Stimulated activated CD8-positive, alpha-beta memory T cell treated with anti-CD3 and anti-CD28 coated beads, Interleukin-2, amount 100 ng/mL, for 48 hours (primary cell): ENCODE results near the gene PDXK.

Source experiments
- DNase-seq, 2 donors: peaks; one replicate each; pipeline ENCODE4 v3.0.0-alpha.2; 2020; ENCODE audit warnings: low read depth in 2 of 2

PDXK gene

DNA sequence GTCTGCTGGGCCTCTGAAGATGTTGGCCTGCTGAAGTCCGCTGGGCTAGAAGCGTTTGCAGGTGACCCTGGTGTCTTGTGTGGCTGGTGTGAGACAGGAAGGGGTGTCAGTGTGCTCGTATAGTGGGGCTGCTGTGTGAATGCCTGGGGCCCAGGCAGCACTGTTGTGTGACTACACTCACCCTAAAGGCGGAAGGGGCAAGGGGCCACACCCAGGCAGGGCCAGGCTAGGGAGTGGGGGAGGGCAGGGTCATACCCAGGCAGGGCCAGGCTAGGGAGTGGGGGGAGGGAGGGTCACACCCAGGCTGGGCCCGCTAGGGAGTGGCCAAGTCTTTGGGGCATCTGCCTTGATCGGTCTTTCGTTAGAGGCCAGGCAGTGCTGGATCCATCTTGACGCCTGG is 25.0 kb downstream of the PDXK start:
- no peak for DNase-seq

DNA sequence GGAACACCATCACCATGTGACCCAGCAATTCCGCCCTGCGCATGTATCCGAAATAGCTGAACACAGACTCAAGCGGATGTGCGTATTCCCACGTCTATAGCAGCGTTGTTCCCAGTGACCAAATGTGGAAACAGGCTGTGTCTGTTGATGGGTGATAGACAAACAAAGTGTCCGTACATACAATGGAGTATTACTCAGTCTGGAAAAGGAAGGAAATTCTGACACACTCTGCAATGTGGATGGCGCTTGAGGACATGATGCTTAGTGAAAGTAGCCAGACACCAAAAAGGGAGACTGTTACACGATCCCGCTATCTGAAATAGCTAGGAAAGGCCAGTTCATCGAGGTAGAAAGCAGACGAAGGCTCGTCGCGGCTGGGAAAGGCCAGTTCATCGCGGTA is 25.8 kb downstream of the PDXK start:
- no peak for DNase-seq

DNA sequence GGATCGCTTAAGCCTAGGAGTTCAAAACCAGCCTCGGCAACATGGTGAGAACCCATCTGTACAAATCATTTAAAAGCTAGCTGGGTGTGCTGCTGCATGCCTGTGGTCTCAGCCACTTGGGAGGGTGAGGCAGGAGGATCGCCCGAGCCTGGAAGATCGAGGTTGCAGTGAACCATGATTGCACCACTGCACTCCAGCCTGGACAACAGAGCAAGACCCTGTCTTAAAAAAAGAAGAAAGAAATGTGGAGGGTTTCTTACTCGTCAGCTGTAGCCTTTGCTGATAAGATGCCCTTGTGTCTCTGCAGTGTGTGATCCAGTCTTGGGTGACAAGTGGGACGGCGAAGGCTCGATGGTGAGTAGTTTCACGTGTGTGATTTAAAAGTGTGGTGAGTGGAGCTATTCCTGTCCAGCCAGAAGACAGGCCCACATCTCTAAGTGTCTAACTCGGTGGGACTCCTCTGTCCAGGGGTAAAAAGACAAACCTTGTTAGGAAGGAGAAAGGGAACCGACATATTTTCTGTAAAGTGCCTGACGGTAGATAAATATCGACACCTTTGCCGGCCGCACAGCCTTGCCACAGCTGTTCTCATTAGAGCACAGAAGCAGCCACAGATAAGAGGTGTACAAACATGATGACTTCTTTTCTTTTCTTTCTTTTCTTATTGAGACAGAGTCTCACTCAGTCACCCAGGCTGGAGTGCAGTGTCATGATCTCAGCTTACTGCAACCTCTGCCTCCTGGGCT is 27.0 kb downstream of the PDXK start:
- no peak for DNase-seq

DNA sequence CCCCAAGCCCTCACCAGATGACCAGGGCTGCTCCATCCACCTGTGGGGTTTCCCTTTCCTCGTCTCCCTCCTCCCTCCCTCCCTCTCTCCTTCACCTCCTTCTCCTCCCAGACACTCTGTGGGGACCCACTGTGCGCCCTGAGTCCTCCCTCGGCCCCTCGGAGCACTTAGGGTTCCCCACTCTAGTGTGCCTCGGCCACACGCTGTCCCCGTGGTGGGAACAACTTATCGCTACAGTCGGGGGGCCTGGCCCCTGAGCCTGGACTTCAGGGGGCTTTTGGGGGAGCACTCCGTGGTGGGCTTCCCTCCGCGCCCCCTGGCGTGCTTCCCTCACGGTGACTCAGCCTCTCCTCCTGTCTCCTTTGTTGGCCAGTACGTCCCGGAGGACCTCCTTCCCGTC is 29.7 kb downstream of the PDXK start:
- DNase-seq: no peak

DNA sequence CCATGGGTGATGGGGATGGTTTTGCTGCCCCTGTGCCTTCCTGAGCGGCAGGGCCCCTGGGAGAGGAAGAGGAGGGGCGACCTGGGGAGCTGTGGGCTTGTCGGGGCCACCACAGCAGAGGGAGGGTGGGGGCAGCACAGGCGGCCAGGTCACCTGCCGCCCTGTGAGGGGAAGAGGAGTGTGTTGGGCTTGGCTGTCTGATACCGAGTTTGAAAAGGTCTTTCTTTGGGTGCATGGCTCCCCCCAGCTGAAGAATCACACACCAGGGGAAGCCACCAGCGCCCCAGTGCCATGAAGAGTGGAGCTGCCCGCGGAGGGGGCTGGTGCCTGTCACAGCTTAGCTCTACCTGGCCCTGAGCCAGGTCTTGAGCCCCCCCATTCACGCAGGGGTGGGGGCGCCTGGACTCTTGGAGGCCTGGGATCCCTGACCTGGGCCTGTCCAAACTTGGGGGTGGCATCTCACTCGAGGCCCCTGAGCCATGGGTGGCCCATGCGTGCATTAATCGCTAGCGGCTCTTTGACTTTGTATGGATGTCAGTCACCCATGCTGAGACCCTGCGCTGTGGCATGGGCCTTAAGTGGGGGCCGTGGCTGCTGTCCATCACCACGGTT is 30.8 kb downstream of the PDXK start:
- DNase-seq: no peak

DNA sequence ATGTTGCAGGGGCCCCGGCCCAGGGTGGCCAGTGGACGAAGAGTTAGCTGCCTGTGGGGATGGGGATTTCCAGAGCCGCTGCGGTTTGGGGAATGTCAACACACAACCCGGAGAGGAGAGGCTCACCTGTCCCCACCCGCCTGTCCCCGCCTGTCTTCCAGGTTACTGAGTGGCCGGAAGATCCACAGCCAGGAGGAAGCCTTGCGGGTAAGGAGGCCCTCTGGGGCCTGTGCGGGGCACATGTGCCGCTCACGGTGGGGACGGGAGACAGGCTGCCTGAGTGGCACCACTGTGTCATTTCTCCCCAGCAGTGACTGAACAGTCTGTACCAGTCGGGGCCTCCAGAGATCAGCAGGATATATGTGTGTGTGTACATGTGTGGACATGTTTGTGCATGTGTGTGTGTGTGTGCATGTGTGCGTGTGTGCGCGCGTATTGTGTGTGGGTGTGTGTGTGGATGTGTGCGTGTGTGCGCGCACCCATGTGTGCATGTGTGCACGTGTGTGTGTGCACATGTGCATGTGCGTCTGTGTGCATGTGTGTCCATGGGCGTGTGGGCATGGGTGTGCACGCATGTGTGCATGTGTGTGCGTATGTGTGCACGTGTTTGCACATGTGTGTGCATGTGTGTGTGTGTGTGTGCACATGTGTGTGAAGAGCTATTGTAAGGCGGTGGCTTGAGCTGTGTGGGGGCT is 31.6 kb downstream of the PDXK start:
- no peak for DNase-seq

DNA sequence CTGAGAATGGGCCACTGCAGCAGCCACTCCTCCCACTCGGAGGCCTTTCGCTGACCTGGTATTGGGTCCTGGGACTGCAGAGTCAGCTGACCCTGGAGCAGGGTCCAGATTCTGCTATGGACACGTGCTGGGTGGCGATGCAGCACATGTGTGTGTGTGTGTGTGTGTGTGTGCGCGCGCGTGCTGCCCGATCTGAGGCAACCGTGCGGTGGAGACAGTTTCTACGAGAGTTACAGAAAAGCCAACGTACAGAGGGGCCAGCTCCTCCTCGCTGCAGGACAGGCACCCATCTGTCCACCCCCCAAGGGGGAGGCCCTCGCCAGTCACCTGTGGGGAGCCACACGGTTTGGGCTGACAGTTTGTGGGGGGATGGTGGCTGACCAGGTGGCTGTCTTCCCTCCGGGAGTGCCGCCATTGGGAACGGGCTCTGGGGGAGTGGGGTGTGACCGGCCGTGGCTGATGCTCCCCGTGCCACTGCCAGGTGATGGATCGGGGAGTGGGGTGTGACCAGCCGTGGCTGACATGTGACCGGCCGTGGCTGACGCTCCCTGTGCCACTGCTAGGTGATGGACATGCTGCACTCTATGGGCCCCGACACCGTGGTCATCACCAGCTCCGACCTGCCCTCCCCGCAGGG is 33.1 kb downstream of the PDXK start:
- DNase-seq: no peak

DNA sequence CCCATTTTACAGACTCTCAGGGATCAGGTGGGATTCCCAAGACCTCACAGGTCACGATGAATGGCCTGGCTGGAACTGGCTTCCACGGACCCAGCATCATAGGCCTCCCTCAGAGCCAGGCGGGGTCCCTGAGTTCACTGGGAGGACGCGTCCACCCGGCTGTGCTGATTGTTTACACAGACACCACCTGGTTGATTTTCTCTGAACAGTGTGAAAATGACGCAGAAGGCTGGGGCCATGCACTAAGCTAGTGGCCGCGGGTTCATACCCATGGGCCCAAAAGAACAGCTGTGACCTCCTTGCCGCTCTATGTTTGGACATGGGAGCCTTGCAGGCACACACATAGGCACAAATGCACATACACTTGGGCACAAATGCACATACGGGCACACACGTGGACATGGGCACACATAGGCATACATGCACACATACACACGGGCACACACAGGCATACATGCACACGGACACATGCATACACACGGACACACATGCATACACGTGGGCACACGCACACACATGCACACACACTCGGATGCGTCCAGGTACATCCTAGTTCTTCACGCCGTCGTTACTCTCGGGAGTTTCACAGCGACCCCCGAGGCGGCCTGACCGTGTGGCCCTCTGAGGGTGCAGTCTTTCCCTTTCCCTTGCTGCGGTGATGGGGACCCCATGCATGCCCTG is 34.0 kb downstream of the PDXK start:
- no peak for DNase-seq

DNA sequence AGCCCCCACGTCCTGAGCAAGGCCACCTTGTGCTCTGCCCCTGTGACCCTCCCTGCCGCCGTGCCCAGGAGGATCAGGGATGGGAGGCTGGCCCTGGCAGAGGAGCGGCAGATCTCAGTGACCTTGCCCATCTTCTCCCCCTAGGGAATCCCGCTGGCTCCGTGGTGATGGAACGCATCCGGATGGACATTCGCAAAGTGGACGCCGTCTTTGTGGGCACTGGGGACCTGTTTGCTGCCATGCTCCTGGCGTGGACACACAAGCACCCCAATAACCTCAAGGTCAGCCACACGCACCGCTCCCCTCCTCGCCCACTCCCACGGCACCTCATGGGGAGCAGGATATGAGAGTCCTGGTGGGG is 34.5 kb downstream of the PDXK start:
- DNase-seq: no peak

DNA sequence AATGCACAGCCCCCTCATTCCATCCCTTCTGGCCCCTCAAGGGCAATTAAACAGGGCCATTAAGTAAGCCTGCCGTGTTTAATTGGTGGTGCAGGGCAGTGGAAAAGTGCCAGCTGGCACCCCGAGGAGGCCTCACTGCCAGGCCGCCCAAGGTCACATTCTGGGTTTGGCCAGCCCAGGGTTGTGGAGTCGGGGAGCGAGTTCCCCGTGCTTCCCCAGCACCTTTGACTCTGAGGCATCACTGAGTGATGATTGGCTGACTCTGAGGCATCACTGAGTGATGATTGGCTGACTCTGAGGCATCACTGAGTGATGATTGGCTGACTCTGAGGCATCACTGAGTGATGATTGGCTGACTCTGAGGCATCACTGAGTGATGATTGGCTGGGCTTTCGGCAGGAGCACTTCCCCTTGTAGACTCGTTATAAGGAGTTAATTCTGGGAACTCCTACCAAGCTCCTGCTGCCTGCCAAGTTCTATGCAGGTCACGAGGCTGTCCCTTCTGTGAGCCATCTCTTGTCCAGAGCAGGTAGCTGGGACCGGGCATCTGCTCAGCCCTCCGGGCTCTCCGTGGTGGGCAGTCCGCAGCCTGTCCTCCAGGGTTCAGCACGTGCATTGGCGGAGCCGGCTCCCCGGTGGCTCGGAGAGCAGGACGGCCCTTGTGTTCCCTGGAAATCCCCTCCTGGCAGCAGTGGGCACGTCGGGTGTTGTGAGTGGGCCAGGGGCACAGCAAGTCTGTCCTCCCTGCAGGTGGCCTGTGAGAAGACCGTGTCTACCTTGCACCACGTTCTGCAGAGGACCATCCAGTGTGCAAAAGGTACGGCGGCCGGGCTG is 36.2 kb downstream of the PDXK start:
- DNase-seq: no peak

DNA sequence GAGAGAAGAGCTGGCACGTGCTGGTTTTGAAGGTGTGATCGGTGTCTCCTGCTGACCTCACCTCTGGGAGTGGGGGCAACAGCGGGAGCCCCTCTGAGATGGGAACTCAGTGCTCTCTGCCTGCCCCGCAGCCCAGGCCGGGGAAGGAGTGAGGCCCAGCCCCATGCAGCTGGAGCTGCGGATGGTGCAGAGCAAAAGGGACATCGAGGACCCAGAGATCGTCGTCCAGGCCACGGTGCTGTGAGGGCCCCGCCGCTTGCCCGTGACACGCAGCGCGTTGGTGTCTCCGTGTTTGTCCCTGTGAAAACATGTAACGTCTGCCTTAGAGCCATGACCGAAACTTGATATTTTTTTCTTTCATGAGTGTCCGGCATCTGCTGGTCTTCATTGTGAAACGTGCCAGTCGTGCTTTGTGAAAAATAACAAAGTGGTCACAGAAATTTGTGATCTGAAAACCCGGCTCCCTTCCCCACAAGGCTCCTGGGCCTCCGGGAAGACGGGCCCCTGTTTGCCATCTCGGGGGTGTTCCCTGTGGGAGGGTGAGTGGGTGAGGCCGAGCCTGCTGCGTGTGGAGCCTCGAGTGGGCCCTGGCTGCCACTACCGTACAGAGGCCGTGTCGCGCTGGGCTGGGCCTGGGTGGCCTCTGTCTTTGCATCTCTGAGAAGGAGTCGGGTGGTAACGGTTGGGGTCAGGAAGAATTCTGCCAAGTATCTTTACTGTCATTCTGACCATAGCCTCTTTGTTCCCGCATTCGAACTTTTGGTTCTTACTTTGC is 37.1 kb downstream of the PDXK start:
- DNase-seq: no peak

DNA sequence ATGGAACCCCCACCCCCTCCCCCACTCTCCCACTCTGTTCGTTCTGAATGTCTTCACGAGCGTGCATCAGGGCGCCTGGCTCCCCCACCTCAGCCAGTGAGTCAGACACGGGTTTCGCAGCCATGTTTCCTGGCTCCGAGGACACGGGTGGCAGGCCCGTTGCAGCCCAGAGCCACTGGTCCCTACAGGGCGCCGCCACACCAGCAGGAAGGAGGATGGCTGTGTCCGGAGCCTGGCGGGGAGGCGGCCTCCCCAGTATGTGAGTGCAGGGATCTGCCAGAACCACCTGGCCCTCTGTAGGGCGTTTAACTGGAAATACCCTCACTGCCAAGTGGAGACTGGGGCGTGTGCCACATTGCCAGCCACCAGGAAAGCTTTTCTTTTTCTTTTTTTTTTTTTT is 38.7 kb downstream of the PDXK start:
- no peak for DNase-seq

DNA sequence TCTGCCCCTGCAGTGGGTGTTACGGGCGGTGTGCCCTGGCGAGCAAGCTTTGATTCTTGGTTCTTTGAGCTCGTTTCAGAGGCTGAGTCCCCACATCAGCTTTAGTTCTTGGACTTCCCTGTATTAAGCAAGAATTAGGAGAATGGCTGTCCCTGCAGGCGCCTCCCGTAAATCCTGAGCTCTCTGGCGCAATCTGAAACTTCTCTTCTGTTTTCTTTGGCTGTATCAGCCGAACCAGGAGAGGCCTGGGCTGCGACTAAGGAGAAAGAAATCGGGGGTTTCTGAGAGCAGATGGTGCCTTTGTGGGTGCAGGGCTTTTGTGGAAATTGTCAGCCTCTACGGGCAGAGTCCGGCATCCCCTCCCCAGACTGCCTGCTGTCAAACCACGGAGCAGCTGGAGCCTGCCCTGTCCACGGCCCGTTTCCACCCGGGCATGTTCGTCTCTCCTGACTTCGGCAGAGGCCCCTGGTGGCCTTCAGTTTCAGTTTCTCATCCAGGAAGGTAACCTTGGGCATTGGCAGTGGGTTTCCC is 39.2 kb downstream of the PDXK start:
- DNase-seq: no peak

DNA sequence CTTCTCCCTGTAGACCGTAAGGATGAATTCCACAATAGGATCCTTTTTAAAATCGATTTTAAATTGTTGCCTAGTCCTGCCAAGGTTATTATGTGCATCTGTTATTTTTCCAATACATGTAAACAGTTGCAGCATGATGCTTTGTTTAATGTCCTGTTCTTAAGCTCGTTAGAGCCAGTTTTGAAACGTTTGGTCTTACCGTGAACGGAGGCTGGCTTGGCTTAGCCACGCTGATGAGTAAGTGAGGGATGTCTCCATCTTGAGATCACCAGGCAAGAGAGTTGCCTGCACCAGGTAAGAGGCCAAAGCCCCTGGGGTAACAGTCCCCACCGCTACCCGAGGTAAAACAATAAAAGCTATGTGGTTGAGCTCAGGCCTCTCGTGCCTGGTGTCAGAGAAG is 39.9 kb downstream of the PDXK start:
- no peak for DNase-seq

DNA sequence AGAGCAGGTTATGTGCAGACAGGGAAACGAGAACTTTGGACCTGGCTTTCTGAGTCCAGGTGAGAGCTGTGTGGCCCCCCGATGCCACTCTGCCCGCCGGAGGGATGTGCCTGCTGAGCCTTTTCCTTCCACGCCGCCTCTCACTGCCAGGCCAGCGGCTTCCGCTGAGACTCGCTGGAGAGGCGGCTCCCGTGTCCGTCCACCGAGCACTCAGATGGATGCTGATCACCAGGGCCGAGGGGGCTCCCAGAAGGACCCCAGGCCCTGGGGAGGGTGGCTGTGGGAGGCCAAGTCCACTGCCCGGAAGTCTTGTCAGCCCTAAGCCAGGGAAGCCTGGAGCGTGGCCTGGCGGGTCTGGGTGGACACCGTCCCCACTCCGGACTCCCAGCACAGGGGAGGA is 40.7 kb downstream of the PDXK start:
- DNase-seq: no peak

DNA sequence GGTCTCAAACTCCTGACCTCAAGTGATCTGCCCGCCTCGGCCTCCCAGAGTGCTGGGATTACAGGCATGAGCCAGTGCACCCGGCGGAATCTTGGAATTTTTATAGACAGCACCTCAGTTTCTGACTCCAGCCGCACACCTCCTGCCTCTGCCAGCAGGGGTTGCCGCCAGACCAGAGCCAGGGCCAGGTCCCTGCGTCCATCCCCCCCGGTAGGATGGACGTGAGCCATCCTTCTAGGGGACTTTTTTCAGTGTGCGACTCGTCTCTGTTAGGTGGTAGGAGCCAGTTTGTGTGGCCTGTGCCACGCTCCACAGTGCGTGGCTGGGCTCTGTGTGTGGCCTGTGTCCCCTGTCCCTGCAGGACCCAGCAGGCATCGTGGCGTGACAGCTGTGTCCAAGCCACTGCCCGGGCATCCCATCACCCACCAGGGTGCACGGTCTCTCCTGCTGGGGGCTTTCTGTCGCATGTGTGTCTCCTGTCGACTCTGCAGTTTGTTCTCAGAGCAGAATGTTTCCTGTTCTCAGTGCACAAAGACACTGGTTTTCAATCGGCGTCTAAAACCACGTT is 41.5 kb downstream of the PDXK start:
- no peak for DNase-seq

DNA sequence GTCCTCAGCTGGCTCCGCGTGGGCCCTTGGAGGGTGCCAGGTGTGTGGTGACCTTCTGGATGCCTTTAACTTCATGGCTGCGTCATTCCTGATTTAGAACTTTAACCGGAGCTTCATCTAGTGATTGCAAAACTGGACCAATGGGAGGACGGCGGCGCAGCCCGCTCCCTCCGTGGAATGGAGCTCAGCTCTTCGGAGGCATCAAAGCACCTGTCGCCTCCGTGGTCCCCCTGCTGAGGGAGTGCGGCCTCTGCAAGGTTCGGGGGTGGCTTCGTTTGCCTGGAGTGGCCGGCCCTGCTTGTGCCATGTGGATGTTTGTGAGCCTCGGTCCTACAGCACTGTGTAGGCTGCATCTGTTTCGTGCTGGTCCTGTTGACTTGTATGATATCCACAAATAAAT is 43.0 kb downstream of the PDXK start:
- DNase-seq: no peak

DNA sequence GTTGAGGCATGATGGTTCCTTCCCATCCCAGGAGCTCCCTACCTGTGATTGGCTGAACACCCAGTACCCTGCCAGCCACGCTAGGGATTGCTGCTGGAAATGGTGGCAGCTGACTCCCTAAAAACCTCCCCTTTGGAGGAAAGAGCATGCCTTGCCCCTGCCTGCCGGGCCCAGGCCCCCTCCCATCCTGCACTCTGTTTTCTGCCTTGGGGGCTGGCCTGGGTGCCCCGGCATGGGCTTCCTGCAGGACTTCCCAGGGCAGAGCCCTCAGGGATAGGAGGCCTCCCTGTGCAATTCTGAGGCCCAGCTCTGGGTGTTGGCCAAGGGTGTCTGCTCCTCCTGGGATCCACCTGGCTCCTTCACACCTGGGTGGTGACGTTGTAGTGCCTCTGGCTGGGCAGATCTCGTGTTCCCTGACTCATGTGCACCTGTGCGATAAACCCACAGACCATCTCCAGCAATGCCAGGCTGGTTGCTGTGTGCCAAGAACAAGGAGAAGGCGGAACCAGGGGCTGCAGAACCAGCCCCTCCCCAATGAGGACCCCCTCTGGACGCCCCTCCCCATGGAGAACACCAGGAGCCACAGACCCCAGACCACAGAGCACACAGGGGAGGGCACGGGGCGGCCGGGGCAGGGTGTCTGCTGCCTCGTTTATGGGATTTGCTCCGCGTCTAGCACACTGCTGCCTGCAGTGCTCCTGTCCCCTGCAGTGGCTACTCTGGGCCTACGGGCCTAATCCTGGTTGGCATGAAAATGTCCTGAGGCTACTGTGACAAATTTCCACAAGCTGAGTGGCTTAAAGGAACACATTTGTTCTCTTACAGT is 43.6 kb downstream of the PDXK start:
- no peak for DNase-seq

DNA sequence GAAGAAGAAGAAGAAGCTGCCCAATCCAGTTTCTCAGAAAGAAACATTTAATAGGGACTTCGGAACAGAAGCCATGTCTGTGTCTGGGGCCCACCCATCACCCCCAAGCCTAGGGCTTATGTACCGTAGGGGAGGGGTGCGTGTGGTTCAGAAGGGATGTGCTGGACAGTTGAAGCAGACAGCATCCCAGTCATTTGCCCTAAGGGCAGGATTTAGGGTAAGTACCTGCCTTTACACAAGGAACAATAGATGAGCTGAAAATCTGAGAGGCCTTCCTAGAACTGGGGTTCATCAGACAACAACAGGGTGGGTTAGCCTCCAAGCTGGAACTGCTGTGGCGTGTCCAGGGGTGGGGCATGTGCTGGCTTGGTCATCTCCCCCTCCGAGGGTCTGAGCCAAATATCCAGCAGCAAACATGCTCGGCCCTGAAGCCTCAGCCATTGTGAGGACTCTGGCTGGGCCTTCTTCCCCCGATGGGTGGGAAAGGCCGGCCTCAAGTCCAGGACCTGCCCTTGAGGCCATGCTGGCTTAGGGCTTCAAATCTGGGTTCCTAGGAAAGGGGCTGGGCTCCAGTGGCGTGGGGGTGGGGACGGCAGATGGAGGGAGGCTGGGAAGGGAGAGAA is 45.1 kb downstream of the PDXK start:
- no peak for DNase-seq
